ENCODE data around the gene COX14. TPM values are rescaled to one million over a fixed set of nuclear protein-coding genes. Genes with fewer than 3 reads are reported as not detected.
A peak's percentile ranks its signal among the peaks of the same experiment; 100 is the strongest.

The COX14 gene
- total RNA-seq (10 to 100 TPM; 40.1 to 45.1 TPM), total RNA-seq (10.5 to 24.3 reads per million in 2 donors)

DNA sequence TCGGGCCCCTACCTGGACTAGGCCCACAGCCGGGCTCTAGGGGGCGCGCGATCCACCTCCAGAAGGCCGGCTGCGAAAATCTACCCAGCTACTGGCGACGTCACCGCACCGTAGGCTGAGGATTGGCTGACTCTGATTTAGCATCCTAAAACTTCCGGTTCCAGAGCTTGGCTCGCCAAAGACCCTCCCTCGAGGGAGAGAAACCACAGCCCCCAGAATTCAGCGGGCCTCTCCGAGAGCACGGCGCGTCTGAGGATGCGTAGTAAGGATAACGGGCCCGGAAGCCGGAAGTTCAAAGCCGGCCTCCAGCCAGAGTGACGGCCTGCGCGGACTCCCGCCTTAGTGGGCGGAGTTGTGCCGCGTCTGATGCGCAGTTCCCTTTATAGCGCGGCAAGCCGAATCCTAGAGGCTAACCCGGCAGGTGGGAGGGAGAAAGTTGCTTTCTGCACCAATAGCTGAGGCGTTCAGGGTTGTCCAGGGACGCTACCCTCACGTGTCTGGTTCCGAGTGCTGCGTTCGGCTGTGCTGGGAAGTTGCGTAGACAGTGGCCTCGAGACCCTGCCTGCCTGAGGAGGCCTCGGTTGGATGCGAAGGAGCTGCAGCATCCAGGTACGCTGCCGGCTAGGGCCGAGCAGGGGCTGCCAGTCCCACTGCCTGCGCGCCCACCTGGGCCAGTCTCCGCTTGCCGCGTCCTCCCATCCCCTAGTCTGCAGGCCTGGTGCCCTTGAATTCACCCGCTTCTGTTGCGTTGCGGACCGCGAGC lies at the start of gene COX14:
COX14 (plus strand) TSS at position 544 of the 763 bp plus-strand sequence. CDS start 7,808 bp downstream, outside the sequence.
- H3K27me3 Mint-ChIP-seq = no peaks in the 10 kb centered on the region
- peaks cover 25% of the 10 kb centered on the region for H3K4me1 Mint-ChIP-seq
- peak; percentile 87 for ATAC-seq

DNA sequence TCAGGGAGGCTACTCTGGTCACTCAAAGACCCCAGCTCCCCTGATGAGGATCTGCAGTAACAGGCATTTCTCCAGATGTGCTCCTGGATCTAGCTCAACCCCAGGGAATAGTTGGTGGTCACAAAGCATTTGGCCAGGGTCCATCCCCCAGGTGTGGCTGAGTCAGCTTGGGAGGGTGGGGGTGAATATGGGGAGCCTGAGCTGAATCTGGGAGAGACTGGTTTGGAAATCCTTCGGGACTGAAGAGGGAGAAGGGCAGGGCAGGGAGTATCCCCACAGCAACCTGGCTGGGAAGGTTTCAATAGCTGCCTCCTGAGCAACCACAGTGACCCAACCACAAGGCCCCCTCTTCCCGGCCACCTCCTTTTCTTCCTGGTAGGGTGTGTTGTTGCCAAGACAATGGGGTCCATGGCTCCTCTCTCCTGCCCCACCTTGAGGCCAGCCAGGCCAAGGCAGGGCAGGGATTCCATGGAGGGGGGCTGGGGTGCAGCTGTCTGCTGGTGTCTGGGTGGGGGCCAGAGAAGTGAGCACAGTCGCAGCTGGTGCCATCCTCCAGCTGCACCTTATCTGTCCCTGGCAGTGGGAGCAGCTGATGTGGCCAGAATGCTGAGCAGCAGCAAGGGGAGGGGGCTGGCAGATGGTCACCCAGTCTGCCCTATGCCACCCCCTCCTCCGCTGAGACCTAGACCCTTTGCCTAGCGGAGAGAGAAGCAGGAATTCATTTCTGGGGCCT lies 49.1 kb upstream of the COX14 start:
- no peak overlapping the region for H3K27ac Mint-ChIP-seq
- H3K27me3 Mint-ChIP-seq = peaks cover 60% of the 10 kb centered on the region
- no peak overlapping the region for H3K4me3 Mint-ChIP-seq
- H3K4me1 Mint-ChIP-seq = peaks cover 5% of the 10 kb centered on the region
- no peak for DNase-seq
- no peaks in the 10 kb centered on the region for H3K9me3 ChIP-seq (ENCODE audit: control insufficient read depth, low read length, poor library complexity, severe bottlenecking)
- no peak for ATAC-seq
- H3K36me3 Mint-ChIP-seq (ENCODE audit: low read depth) = peaks cover 8% of the 10 kb centered on the region

More for the DNA sequence above, at the start of gene COX14:
- no peaks in the 10 kb centered on the region for H3K9me3 ChIP-seq (ENCODE audit: control insufficient read depth, low read length, poor library complexity, severe bottlenecking)
- DNase-seq = peak; percentile 96 to 98 (median 98)
- Mint-ChIP-seq H3K27ac (peak within 1 kb of the TSS; percentile 97), H3K36me3 (ENCODE audit: low read depth) (peaks cover 7% of the 10 kb centered on the region), H3K4me3 (peak within 1 kb of the TSS; percentile 99)

DNA sequence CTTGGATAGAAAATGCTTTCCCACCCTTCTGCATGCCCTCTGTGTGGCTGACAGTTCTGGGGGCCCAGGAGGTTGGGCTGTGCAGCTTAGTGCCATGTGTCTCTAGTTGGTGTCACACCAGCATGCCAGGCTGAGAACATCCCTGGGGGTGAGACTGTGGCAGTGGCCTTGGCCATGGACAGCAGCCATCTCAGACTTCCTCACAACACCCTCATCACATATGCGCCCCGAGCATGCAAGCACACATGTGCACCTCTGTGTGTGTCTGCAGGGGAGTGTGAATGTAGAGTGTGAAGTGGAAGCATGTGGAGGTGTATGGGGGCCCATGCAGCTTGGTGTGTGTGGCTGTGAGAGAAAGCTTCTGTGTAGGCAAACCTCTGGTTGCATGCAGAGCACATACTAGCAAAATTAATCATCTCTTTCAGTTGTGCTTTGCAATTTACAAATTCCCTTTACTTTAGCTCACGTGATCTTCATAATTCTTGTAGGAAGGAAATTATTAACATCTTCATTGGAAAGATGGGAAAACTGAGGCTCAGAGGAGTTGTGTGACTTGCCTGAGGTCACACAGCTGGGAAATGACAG lies 46.2 kb upstream of the COX14 start:
- H3K27me3 Mint-ChIP-seq = peaks cover 46% of the 10 kb centered on the region
- ATAC-seq = no peak
- H3K36me3 Mint-ChIP-seq (ENCODE audit: low read depth) = peaks cover 8% of the 10 kb centered on the region
- no peak overlapping the region for H3K27ac Mint-ChIP-seq
- H3K4me3 Mint-ChIP-seq = no peak overlapping the region
- no peaks in the 10 kb centered on the region for H3K9me3 ChIP-seq (ENCODE audit: control insufficient read depth, low read length, poor library complexity, severe bottlenecking)
- peaks cover 8% of the 10 kb centered on the region for H3K4me1 Mint-ChIP-seq
- no peak for DNase-seq

DNA sequence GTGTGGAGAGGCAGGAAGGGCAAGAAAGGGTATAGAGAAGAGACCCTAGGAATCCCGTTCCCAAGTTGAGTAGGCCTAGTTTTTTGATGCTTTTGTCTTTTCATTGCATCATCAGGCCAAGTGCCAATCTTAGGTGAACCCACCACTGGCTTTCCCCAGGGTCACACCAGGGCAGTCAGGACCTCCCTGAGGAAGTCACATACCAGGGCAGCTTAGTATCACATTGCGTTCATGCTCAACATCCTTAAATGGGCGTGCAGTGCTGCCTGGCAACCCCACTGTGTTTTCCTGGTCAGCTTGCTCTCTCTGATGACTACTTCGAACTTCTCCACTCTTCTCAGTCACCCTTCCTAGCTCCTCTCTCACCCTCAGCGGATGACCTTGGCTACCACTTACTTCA lies 45.6 kb upstream of the COX14 start:
- Mint-ChIP-seq H3K4me3 (no peak overlapping the region), H3K36me3 (ENCODE audit: low read depth) (peaks cover 6% of the 10 kb centered on the region), H3K27me3 (peaks cover 41% of the 10 kb centered on the region), H3K4me1 (peaks cover 8% of the 10 kb centered on the region), H3K27ac (no peak overlapping the region)
- H3K9me3 ChIP-seq (ENCODE audit: control insufficient read depth, low read length, poor library complexity, severe bottlenecking) = no peaks in the 10 kb centered on the region
- DNase-seq (no peak), ATAC-seq (no peak)

DNA sequence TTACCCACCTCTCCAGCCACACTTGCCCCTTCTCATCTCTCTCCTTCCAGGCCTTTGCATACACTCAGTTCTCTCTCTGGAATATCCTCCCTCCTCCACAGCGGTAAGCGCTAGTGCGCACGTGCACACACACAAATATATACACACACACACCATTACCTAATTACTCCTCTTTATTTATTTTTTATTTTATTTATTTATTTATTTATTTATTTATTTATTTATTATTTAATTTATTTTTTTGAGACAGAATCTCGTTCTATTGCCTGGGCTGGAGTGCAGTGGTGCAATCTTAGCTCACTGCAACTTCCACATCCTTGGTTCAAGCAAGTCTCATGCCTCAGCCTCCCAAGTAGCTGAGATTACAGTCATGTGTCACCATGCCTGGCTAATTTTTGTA lies 43.0 kb upstream of the COX14 start:
- Mint-ChIP-seq H3K27me3 (peaks cover 19% of the 10 kb centered on the region), H3K36me3 (ENCODE audit: low read depth) (no peaks in the 10 kb centered on the region), H3K4me3 (no peak overlapping the region), H3K27ac (no peak overlapping the region), H3K4me1 (peaks cover 8% of the 10 kb centered on the region)
- DNase-seq (no peak), ATAC-seq (no peak)
- no peaks in the 10 kb centered on the region for H3K9me3 ChIP-seq (ENCODE audit: control insufficient read depth, low read length, poor library complexity, severe bottlenecking)

DNA sequence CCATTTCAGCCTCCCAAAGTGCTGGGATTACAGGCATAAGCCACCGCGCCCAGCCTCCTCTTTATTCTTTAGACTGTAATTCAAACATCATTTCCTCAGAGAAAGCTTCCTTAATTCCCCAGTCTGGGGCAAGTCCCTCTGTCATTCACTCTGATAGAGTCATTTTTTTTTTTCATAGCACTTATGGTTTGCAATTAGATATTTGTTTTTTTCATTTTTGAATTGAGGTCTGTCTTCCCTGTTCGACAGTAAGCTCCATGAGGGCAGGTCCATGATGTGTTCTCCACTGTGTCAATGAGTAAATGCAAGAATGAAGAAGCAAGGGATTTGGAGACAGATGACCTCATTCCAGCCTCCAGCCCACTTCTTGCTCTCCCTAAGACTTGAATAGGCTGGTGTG lies 42.5 kb upstream of the COX14 start:
- Mint-ChIP-seq H3K27me3 (peaks cover 15% of the 10 kb centered on the region), H3K4me1 (peaks cover 8% of the 10 kb centered on the region), H3K27ac (no peak overlapping the region), H3K4me3 (no peak overlapping the region), H3K36me3 (ENCODE audit: low read depth) (no peaks in the 10 kb centered on the region)
- no peak for DNase-seq
- no peaks in the 10 kb centered on the region for H3K9me3 ChIP-seq (ENCODE audit: control insufficient read depth, low read length, poor library complexity, severe bottlenecking)
- no peak for ATAC-seq

DNA sequence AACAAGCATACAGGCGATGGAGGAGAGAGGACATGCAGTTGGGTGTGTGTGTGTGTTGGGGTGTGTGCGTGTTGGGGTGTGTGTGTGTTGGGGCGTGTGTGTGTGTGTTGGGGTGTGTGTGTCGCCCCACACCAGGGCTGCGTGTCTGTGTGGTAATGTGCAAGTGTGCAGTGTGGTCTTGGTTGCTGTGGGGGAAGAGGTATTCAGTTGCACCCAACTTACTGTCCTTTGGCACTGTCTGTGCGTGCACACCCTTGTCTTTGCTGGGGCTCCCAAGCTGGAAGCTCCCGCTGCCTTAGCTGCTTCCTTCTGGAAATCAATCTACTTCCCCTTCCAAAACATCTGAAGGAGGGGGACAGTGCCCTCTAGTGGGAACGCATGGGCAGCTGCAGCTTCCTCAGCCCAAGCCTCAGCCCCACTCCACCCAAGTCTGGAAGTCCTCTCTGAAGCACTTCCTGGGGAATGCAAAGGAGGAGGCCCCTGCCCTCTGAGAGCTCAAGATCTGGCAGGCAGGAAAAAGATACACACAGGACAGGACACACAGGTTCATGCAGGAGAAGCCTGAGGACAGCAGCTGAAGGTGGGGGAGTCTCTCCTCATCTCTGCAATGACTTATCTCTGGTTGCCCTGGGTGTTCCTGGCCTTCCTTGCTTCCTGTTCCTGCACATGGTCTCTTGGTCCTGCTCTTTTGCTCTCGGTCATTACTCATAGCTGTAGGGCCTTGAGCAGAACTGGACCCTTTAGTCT lies 41.5 kb upstream of the COX14 start:
- peaks cover 11% of the 10 kb centered on the region for H3K4me1 Mint-ChIP-seq
- H3K27ac Mint-ChIP-seq = no peak overlapping the region
- ATAC-seq (peak; percentile 68), DNase-seq (peak; percentile 40 to 48 (median 45))
- no peak overlapping the region for H3K4me3 Mint-ChIP-seq
- peaks cover 13% of the 10 kb centered on the region for H3K27me3 Mint-ChIP-seq
- no peaks in the 10 kb centered on the region for H3K36me3 Mint-ChIP-seq (ENCODE audit: low read depth)
- H3K9me3 ChIP-seq (ENCODE audit: control insufficient read depth, low read length, poor library complexity, severe bottlenecking) = no peaks in the 10 kb centered on the region

DNA sequence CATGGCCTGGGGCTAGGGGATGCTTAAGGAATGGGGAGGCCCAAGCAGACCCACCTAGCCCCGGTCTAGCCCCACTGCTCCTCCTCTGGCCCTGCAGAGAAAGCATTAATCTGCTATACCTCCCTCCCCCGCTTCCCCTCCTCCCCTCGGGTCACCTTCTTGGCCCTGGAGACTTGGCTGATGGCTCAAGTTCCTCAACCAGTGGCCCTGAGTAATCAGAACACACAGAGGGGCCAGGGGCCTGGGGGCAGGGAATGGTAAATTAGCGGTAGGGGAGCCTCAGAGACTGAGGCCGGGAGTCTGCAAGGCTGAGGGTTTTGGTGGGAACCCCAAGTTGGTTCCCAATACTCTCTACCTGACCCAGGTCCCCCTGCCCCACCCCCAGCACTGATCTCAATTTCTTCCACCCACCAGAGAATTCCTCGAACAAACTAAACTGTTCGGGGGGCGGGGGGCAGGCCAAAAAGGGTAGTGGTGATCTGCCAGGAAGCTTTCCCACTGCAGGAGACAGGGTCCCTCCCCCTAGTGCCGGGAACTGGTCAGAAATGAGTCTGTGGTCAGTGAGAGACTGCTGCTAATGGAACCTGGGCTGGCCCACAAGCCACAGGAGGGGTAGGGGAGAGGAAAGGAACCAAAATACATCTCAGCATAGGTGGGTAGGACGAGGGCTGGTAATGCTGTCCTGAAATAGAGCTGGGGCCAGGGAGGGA lies 39.7 kb upstream of the COX14 start:
- no peaks in the 10 kb centered on the region for H3K9me3 ChIP-seq (ENCODE audit: control insufficient read depth, low read length, poor library complexity, severe bottlenecking)
- Mint-ChIP-seq H3K4me3 (no peak overlapping the region), H3K4me1 (peaks cover 12% of the 10 kb centered on the region), H3K27me3 (peaks cover 18% of the 10 kb centered on the region), H3K36me3 (ENCODE audit: low read depth) (no peaks in the 10 kb centered on the region), H3K27ac (no peak overlapping the region)
- no peak for DNase-seq
- no peak for ATAC-seq

DNA sequence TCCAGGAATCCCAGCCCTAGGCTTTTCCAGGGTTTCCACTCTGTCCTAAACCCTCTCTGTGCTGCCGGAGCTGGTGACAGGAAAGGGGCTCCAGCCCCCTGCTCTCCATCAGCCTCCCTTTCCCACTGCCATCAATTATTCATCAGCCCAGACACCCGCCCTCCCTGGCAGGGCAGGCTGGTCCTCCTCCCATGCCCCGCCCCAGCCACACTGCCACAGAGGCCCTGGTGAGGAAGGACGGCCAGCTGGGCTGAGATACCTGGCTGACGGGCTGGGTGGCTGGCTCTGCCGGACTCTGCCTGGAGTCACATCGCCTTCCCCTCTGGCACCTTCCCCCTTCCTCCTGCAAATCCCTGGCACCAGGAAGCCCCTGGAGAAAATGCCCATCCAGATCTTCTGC lies 38.8 kb upstream of the COX14 start:
- ATAC-seq = no peak
- no peak overlapping the region for H3K27ac Mint-ChIP-seq
- no peak overlapping the region for H3K4me3 Mint-ChIP-seq
- no peaks in the 10 kb centered on the region for H3K36me3 Mint-ChIP-seq (ENCODE audit: low read depth)
- H3K4me1 Mint-ChIP-seq = peaks cover 14% of the 10 kb centered on the region
- DNase-seq = no peak
- no peaks in the 10 kb centered on the region for H3K9me3 ChIP-seq (ENCODE audit: control insufficient read depth, low read length, poor library complexity, severe bottlenecking)
- peaks cover 18% of the 10 kb centered on the region for H3K27me3 Mint-ChIP-seq

DNA sequence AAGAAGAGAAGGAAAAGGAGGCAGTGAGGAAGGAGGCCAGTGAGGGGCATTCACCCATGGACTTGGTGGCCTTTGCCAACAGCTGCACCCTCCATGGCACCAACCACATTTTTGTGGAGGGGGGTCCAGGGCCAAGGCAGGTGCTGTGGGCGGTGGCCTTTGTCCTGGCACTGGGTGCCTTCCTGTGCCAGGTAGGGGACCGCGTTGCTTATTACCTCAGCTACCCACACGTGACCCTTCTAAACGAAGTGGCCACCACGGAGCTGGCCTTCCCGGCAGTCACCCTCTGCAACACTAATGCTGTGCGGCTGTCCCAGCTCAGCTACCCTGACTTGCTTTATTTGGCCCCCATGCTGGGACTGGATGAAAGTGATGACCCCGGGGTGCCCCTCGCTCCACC lies 38.3 kb upstream of the COX14 start:
- DNase-seq = no peak
- peaks cover 18% of the 10 kb centered on the region for H3K27me3 Mint-ChIP-seq
- H3K9me3 ChIP-seq (ENCODE audit: control insufficient read depth, low read length, poor library complexity, severe bottlenecking) = no peaks in the 10 kb centered on the region
- no peak for ATAC-seq
- H3K27ac Mint-ChIP-seq = no peak overlapping the region
- no peaks in the 10 kb centered on the region for H3K36me3 Mint-ChIP-seq (ENCODE audit: low read depth)
- no peak overlapping the region for H3K4me3 Mint-ChIP-seq
- peaks cover 14% of the 10 kb centered on the region for H3K4me1 Mint-ChIP-seq

DNA sequence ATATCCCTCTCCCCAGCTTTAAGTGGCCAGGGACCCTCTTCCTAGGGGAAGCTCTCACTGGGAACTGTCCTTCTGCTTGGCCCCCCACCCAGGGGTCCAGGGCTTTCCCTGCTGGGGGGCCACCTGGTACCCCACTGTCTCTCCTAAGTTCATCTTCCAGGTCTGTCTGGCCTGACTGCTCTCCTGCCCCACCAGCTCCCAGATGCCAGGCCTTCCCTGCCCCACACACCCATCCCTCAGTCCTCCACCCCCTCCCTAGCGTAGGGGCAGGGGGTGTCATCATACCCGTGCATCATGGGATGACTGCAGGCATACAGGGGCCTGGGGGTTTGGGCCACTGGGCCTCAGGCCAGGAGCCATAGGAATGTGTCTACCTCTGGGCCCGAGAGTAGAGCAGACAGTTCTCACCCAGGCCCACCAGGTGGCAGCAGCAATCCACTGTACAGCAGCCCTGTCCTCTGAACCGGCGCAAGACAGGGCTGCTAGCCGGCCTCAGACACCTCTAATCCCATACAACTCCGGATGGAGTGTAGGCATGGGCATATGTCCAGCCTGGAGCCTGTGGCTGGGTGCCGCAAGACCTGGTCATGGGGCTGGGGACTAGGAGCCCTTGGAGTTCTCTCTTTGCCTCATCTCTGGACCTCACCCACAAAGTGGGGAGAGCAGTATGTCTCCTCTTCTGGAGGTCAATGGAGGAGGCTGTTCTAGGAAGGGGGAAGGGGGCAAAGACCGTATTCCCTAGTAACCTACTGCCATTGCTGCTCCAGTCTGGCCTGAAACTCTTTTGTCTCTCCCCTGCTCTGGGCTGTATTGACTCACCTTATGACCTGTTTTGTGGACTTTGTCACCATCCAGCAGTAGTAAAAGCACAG lies 36.9 kb upstream of the COX14 start:
- Mint-ChIP-seq H3K4me1 (peaks cover 12% of the 10 kb centered on the region), H3K27me3 (peaks cover 12% of the 10 kb centered on the region), H3K36me3 (ENCODE audit: low read depth) (no peaks in the 10 kb centered on the region), H3K4me3 (no peak overlapping the region), H3K27ac (peak overlapping the region; percentile 27)
- ATAC-seq (peak; percentile 95), DNase-seq (peak; percentile 63 to 73 (median 68))
- H3K9me3 ChIP-seq (ENCODE audit: control insufficient read depth, low read length, poor library complexity, severe bottlenecking) = no peaks in the 10 kb centered on the region

DNA sequence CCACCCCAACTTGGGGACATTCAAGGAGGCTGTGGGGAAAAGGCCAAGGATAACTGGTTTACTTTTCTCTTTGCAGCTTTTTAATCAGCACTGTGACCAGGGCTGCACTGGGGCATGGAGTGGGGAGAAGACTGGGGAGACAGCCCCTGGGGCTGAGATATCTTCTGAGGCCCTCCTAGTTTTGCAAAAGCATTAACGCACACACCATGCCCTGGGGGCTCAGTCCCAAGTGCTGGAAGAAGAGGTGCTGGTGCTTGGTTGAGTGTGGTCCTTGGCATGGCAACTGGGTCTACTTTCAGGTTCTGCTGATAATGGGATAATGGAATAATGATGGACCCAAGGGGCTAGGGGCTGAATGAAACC lies 36.2 kb upstream of the COX14 start:
- Mint-ChIP-seq H3K36me3 (ENCODE audit: low read depth) (no peaks in the 10 kb centered on the region), H3K27ac (no peak overlapping the region), H3K4me3 (no peak overlapping the region), H3K27me3 (peaks cover 6% of the 10 kb centered on the region), H3K4me1 (peaks cover 7% of the 10 kb centered on the region)
- no peaks in the 10 kb centered on the region for H3K9me3 ChIP-seq (ENCODE audit: control insufficient read depth, low read length, poor library complexity, severe bottlenecking)
- ATAC-seq (no peak), DNase-seq (no peak)
